ENCODE data around the gene MOB3A. TPM values are rescaled to one million over a fixed set of nuclear protein-coding genes. Genes with fewer than 3 reads are reported as not detected.

MOB3A gene
- polyA plus RNA-seq, 1 of the 3 experiments (the other 2 are of a cell fraction) = 24.1 TPM

GRCh38 chr19:2026770-2027169, 69.4 kb downstream of the MOB3A start:
- Histone ChIP-seq H3K4me3 (ENCODE audit: low read depth in 2 of 2, low read length in 1 of 2) (no peak overlapping the region), H3K9me3 (no peaks in the 10 kb centered on the region), H3K27ac (ENCODE audit: low read depth in 2 of 2, low read length in 1 of 2) (no peak overlapping the region), H2AFZ (ENCODE audit: low read depth) (no peak overlapping the region), H3F3A (replicated peaks; ENCODE audit: insufficient read depth) (peaks cover 6% of the 10 kb centered on the region), H4K20me1 (ENCODE audit: insufficient read depth) (no peaks in the 10 kb centered on the region), H3K79me2 (ENCODE audit: insufficient read depth) (no peaks in the 10 kb centered on the region), H3K36me3 (replicated peaks in 1 of 2; ENCODE audit: control insufficient read depth in 1 of 2, insufficient read depth in 2 of 2, low read length in 1 of 2) (no peaks in the 10 kb centered on the region), H3K4me2 (no peak overlapping the region), H3K9me2 (no peaks in the 10 kb centered on the region), H3K4me1 (ENCODE audit: control insufficient read depth in 1 of 2, insufficient read depth in 2 of 2, low read depth in 1 of 2, low read length in 1 of 2) (peaks cover 1 to 4% of the 10 kb centered on the region in 2 experiments; a peak in 3 of 4 replicates), H3K27me3 (ENCODE audit: insufficient read depth) (no peaks in the 10 kb centered on the region), H3K9ac (no peak overlapping the region)
- POLR2A ChIA-PET = no interaction called here
- TF ChIP-seq SIN3A (IDR thresholded peaks at IDR 0.05; ENCODE audit: borderline replicate concordance, low read depth, low read length) = no peak
- no peak for TF ChIP-seq FOXJ3 (CRISPR knock-in tag; IDR thresholded peaks at IDR 0.05)
- no peak for TF ChIP-seq GABPA (IDR thresholded peaks at IDR 0.05; ENCODE audit: low read depth)
- TF ChIP-seq SMC3 (IDR thresholded peaks at IDR 0.05; ENCODE audit: low read depth, low read length) = no peak
- no peak for TF ChIP-seq CTCF (IDR thresholded peaks at IDR 0.05)
- TF ChIP-seq FOSL2 (IDR thresholded peaks at IDR 0.05; ENCODE audit: borderline replicate concordance, low read depth) = no peak
- no peak for TF ChIP-seq NFIC (IDR thresholded peaks at IDR 0.05; ENCODE audit: borderline replicate concordance)
- no peak for TF ChIP-seq EZH2phosphoT487 (IDR thresholded peaks at IDR 0.05; ENCODE audit: borderline replicate concordance, low read depth)
- TF ChIP-seq JUND (IDR thresholded peaks at IDR 0.05) = no peak
- no peak for TF ChIP-seq PBX3 (IDR thresholded peaks at IDR 0.05)
- TF ChIP-seq CHD2 (IDR thresholded peaks at IDR 0.05; ENCODE audit: low read length, partially characterized antibody) = no peak
- no peak for TF ChIP-seq FOXM1 (IDR thresholded peaks at IDR 0.05; ENCODE audit: low read depth)
- no peak for TF ChIP-seq ELF1 (IDR thresholded peaks at IDR 0.05)
- no peak for TF ChIP-seq RXRA (IDR thresholded peaks at IDR 0.05; ENCODE audit: borderline replicate concordance, low read depth)
- no peak for TF ChIP-seq MXI1 (IDR thresholded peaks at IDR 0.05; ENCODE audit: low read depth, low read length)
- no peak for TF ChIP-seq TCF12 (IDR thresholded peaks at IDR 0.05)
- TF ChIP-seq RCOR1 (IDR thresholded peaks at IDR 0.05; ENCODE audit: low read length) = no peak
- TF ChIP-seq IRF3 (IDR thresholded peaks at IDR 0.05; ENCODE audit: low read depth, low read length) = no peak
- no peak for TF ChIP-seq GATA2 (CRISPR knock-in tag; IDR thresholded peaks at IDR 0.05)
- TF ChIP-seq RFX5 (IDR thresholded peaks at IDR 0.05; ENCODE audit: low read length) = no peak
- CTCF ChIA-PET = interaction anchor here (1.7 kb wide), 1 partner anchor 13 kb away, joined by 4 read pairs; no protein-coding TSS in a partner anchor
- DNase-seq = no peak
- 89% methylated on average over 10 of the region's 10 CpGs for WGBS (ENCODE audit: low lambda C conversion rate)
